RKO (cell line): ENCODE data around the gene DENND2A.
"Not testable (repeated sequence)": the region's sequence is repeated elsewhere in the genome, so short reads cannot be mapped to it uniquely, and the experiment has no call there.

ENCODE experiments used
- DNase-seq: peaks from one replicate; pipeline ENCODE4 v3.0.0-alpha.2; 2016; ENCODE audit warnings: low spot score

DENND2A gene

GRCh38 chr7:140646931-140647647 is 6.5 kb upstream of the DENND2A start:
- peak; percentile 66 for DNase-seq

GRCh38 chr7:140645166-140645900 is 4.7 kb upstream of the DENND2A start:
- no peak for DNase-seq

GRCh38 chr7:140644761-140645160 is 4.1 kb upstream of the DENND2A start:
- not testable (repeated sequence) for DNase-seq

- DNase-seq, result no peak
Measured at GRCh38 chr7:140643416-140643815, 2.8 kb upstream of the DENND2A start.

- no peak for DNase-seq
Measured at GRCh38 chr7:140641524-140642195, 1.0 kb upstream of the DENND2A start.

GRCh38 chr7:140640060-140640637 is 464 bp downstream of the DENND2A start:
- DNase-seq, result no peak

GRCh38 chr7:140639366-140640053 is 1.1 kb downstream of the DENND2A start:
- DNase-seq, result no peak

GRCh38 chr7:140638173-140638791 is 2.3 kb downstream of the DENND2A start:
- DNase-seq, result no peak

GRCh38 chr7:140637400-140637799 is 3.2 kb downstream of the DENND2A start:
- no peak for DNase-seq

GRCh38 chr7:140635816-140636215 is 4.8 kb downstream of the DENND2A start:
- DNase-seq, result no peak

GRCh38 chr7:140635345-140635744 is 5.3 kb downstream of the DENND2A start:
- DNase-seq, result no peak

- DNase-seq, result no peak
Measured at GRCh38 chr7:140631602-140632001, 9.0 kb downstream of the DENND2A start.

GRCh38 chr7:140631021-140631420 is 9.6 kb downstream of the DENND2A start:
- no peak for DNase-seq

- DNase-seq, result no peak
Measured at GRCh38 chr7:140625908-140626868, 14.4 kb downstream of the DENND2A start.

GRCh38 chr7:140625192-140625558 is 15.4 kb downstream of the DENND2A start:
- not testable (repeated sequence) for DNase-seq

- DNase-seq, result no peak
Measured at GRCh38 chr7:140624392-140625191, 16.0 kb downstream of the DENND2A start.

- no peak for DNase-seq
Measured at GRCh38 chr7:140623980-140624379, 16.6 kb downstream of the DENND2A start.

- DNase-seq, result peak; percentile 30
Measured at GRCh38 chr7:140621401-140622021, 19.1 kb downstream of the DENND2A start.

- not testable (repeated sequence) for DNase-seq
Measured at GRCh38 chr7:140619915-140620510, 20.6 kb downstream of the DENND2A start.
